Forelimb muscle (tissue), 1 donor: ENCODE data around the gene VSIR. TPM values are rescaled to one million over a fixed set of nuclear protein-coding genes. Genes with fewer than 3 reads are reported as not detected.

Source experiments
- DNase-seq: peaks from one replicate; pipeline ENCODE4 v3.0.0-alpha.2; 2013; ENCODE audit warnings: low read depth
- polyA plus RNA-seq: library from polyadenylated mRNA; unstranded; fragments of 120-200 nt; gene quantifications from one replicate; pipeline ENCODE4 v1.2.1, GENCODE V29; 2013; ENCODE audit not compliant: insufficient read length

VSIR gene
- polyA plus RNA-seq, 1 donor = 28.5 TPM

DNA sequence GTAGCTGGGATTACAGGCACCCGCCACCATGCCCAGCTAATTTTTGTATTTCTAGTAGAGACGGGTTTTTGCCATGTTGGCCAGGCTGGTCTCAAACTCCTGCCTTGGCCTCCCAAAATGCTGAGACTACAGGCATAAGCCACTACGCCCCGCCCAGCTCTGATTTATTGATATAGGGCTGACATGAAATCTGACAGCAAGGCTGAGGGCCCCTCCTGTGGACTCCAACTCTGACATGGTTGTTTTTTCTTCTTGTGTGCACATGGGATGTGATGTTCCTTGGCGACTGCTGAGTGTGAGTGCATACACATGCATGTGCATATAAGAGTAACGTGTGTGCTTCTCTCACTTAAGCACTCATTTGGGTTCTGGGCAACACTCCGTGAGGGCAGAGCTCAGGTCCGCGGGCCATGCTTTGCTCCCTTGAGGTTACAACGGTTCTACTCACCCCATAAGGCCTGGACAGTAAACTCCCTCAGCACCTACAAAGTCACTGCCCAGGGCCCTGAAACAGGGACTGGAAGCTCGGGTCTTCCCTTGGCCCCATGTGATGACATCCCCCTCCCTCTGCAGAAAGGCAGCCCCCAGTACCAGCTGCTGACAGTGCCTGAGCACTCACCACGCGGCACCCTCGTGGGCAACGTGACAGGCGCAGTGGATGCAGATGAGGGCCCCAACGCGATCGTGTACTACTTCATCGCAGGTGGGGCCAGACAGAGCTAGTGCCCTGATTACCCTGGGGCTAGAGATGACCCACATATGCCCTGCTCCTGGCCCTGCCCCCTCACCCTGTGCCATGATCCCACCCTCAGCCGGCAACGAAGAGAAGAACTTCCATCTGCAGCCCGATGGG is 33.6 kb upstream of the VSIR start:
- no peak for DNase-seq

DNA sequence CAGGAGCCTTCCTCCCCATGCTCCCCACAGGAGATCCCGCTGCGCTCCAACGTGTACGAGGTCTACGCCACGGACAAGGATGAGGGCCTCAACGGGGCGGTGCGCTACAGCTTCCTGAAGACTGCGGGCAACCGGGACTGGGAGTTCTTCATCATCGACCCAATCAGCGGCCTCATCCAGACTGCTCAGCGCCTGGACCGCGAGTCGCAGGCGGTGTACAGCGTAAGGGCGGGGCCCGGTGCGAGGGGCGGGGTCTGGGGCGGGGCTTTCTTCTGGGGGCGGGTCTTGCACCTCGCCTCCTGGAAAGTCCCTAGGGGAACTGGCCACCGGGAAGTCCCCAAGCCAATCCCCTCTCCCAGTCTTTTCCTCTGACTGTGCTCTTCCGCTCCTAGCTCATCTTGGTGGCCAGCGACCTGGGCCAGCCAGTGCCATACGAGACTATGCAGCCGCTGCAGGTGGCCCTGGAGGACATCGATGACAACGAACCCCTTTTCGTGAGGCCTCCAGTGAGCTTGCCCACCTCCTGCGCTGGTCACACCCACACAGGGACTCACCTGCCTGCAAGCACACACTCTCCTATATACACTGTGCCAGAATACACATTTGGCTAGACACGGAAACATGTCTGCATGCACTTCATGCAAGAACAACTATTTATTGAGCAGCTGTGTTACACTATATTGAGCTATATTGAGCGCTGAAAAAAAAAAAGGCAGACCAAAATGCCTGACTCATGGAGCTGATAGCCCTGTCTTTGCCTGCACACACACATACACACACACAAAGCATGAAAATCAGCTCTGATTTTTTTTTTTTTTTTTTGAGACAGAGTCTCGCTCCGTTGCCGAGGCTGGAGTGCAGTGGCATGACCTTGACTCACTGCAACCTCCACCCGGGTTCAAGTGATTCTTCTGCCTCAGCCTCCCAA is 32.7 kb upstream of the VSIR start:
- DNase-seq = no peak

DNA sequence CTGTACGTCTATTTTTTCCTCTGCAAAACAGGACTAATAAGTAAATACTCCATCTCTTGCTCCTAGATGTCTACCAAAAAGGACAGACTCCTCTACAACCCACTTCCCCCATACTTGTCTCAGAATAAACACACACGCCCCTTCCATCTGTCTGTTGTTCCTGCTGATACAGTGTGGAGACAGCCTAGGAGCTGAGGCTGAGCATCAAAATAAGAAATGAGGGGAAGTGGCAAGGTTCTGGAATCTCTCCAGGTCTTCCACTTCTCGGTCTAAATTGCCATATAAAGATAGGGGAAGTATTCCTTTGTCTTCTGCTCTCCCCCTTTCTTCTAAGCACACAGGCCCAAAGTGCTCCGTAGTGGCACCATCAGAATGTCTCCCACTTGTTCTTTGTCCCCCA is 30.8 kb upstream of the VSIR start:
- no peak for DNase-seq

DNA sequence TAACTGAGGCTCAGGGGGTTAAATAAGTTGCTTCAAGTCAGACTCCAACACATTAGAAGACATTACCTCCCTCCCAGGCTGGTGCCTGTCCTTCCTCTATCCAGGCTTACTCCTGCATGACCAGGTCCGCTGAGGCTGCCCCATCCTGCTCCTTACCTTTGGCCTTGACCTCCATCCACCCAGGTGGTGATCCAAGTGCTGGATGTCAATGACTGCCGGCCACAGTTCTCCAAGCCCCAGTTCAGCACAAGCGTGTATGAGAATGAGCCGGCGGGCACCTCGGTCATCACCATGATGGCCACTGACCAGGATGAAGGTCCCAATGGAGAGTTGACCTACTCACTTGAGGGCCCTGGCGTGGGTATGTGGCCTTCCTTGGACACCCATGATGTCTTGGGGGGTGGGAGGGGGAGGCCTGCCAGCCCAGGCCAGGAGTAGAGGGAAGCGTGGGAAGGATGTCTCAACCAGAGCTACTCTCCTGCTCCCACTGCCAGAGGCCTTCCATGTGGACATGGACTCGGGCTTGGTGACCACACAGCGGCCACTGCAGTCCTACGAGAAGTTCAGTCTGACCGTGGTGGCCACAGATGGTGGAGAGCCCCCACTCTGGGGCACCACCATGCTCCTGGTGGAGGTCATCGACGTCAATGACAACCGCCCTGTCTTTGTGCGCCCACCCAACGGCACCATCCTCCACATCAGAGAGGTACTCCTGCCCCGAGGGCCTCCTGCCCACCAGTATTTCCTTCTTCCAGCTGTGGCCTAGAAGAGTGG is 29.6 kb upstream of the VSIR start:
- DNase-seq = no peak

DNA sequence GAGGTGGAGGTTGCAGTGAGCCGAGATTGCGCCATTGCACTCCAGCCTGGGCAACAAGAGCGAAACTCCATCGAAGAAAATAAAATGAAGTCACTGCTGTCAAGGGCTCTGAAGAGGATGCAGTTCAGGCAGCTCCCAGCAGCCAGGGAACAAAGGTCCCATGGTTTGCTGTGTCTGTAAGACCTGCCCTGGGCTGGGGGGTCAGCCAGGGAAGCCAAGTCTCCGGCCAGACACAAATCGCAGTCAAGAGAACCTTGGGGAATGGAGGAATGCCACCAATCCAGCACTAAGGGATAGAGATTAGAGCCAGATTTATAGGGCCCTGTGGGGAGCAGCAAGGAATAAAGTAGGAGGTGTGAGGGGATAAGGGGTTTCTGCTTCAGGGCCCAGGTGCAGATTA is 28.9 kb upstream of the VSIR start:
- DNase-seq = no peak

DNA sequence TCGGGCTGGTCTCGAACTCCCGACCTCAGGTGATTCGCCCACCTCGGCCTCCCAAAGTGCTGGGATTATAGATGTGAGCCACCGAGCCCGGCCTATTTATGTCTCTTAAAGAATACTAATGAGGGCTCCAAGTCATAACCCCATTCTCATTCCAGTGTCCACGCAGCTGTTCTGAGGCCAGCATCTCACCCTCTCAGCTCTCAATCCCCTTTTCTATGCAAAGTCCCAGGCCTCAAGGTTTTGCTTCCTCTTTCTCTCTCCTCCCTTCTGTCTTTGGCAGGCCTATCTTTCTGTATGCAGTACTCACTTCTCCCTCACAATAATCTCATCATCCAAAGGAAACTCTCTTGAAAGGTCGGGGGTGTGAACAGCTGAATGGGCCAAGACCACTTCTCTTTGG is 28.0 kb upstream of the VSIR start:
- DNase-seq = no peak

DNA sequence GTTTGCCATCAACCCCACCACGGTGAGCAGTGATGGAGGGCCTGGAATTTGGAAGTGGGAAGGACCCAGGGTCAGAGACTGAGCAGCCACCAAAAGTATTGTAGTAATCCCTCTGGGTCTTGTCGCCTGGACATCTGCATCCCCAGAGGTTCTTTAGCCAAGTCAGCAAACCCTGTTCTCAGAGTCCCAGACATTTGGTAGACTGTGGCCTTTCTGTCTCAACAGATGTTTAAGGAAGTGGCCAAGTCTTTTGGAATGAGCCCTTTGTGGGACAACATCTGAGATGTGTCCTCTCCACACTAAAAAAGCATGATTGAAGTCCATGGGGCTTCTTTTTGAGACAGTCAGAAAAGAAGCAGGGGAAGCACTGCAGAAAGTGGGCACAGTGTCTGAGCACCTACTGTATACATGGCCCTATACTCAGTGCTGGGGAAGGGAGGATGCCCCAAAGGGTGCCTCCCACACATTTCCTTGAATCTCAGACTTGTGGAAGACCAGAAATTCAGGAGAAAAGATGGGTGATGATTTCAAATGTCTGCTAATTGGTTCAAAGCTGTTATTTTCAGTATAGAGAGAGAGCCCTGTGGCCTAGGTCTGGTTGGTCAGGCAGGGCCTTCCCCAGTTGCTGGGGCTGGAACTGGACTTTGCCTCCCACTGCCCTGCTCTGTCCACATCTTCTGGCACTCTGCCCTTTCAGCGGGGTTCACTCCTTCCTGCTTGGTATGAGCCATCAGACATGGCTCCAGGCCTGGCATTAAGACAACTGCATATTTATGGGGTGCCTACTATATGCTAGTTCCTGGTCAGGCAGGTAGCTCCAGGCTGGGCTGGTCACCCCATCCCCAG is 26.5 kb upstream of the VSIR start:
- DNase-seq = no peak

DNA sequence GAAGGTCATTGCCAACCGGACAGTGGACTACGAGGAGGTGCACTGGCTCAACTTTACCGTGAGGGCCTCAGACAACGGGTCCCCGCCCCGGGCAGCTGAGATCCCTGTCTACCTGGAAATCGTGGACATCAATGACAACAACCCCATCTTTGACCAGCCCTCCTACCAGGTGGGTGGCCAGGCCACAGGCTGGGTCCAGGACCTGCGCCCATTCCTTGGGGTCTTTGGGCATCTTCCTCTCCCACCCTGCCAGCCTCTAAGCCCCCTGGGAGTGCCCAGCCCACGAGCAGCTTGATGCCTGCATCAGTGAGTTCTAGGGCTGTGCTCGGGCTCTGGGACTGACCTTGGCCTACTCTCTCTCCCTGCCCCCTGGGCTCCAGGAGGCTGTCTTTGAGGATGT is 25.8 kb upstream of the VSIR start:
- no peak for DNase-seq

DNA sequence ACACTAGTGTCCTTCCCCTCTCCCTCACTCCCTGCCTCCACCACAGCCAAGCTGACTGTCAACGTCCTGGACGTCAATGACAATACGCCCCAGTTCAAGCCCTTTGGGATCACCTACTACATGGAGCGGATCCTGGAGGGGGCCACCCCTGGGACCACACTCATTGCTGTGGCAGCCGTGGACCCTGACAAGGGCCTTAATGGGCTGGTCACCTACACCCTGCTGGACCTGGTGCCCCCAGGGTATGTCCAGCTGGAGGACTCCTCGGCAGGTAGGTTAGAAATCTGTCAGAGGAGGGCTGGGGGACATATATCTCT is 24.9 kb upstream of the VSIR start:
- no peak for DNase-seq

DNA sequence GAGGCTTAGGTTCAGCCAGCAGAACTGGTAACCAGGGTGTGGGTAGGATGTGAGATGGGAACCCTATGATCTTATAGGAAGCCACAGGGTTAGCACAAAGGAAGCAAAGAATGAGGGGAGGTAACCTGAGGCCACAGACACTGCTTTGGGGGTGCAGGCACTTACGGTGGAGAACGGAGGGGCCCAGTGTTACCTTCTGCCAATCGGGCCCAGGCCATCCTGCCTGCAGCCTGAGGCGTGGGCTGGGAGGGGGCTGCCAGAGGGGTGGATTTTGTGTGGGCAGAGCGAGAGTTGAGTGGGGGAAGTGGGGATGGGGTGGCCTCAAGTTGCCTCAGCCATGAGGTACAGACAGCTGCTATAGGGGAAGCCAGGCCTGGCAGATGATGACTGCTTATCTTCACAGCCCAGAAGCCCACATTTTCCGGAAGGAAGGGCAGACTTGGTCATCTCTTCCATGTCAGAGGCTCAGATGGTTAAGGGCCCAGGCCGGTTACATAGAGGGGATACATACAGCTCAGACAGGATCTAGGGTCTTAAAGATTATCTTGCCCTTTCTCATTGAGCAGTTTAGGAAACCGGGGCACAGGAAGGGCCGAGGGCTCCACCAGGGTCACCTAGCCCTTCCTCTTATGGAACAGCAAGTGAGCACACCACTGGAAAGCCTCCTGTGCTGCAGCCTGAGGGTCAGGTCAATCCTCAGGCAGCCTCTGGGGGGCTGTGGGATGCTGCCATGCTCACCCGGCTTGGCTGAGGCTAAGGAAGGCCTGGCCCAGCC is 24.4 kb upstream of the VSIR start:
- DNase-seq = no peak

DNA sequence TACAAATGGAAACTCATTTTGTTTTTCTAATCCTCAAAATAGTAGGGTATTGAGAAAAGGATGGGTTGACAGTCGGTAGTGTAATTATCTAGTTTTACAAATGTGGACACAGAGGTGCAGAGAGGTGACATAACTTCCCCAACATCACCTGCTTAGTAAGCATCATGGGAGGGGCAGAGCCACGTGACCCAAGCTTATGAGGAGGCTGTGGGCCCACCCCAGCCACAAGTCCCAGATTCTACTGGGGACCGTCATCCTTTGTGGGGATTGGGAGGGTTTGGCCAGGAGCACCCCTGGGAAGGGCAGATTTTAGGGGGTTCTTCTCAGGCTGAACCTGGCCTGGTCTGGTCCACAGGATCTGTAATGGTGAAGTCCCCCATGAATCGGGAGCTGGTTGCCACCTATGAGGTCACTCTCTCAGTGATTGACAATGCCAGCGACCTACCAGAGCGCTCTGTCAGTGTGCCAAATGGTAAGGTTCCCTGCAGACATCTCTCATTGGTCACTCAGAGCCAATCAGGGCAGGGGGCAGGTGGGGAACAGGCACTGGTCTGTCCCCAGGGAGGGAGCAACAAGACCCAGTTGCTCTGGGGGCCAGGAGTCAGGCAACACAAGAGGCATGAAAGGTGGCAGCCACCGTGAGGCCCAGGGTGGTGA is 23.6 kb upstream of the VSIR start:
- DNase-seq = no peak

DNA sequence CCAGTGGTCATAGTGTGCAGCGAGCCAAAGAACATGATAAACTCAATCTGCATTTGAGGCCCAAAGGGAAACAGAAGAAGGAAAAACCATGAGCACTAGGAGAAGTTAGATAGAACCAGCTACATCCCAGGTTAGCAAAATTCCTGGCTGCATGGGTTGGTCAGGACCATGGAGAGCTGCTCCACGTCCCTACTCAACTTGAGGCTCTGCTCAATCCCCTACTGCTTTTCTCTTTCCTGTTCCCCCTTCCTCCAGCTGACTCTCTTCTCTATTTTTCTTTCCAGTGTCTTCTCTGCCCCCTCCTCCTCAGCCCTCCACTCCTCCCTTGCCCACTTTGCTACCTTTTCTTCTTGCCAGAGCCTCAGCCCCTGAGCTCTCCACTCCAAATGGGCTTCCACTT is 21.9 kb upstream of the VSIR start:
- DNase-seq = no peak

DNA sequence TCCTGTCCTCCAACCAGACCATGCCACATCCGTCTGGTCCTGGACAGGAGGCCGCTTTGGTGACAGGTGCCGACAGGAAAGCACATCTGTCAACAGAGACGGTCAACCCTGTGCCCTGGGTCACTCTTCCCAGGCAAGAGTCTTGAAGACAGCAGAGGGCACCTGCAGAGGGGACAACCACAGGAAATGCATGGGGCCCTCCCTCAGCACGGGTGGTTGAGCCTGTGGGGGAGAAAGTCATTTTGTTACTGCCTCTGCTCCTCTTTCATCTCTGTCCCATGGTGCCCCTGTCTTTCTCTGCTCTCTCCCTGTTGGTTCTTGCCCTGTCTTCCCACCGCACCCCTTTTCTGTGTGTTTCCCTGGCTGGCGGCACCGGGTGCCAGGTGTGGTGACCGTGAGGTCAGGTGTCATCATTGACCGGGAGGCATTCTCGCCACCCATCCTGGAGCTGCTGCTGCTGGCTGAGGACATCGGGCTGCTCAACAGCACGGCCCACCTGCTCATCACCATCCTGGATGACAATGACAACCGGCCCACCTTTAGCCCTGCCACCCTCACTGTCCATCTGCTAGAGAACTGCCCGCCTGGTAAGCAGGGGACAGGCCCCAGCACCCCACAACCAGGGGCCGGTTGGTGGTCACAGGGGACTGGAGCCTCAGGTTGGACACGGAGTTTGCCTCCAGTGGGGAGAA is 17.6 kb upstream of the VSIR start:
- no peak for DNase-seq

DNA sequence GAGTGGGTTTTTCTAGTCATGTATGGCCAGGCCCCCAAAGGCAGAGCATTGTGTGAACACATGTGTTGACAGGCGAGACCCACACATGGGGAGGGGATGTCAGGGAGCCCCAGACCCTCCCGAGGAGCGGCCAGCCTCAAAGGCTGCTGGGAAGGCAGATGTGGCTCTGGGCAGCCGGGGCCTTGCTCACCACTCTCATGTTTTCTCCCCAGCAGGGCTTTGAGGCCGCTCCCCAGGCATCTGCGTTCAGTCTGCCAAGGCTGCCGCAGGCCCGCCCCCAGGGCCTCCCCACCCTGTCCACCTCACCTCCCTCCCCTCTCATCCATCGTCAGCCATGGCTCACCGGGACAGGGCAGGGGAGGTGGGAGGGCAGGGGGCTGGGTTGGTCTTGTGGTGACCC is 16.6 kb upstream of the VSIR start:
- DNase-seq = no peak

DNA sequence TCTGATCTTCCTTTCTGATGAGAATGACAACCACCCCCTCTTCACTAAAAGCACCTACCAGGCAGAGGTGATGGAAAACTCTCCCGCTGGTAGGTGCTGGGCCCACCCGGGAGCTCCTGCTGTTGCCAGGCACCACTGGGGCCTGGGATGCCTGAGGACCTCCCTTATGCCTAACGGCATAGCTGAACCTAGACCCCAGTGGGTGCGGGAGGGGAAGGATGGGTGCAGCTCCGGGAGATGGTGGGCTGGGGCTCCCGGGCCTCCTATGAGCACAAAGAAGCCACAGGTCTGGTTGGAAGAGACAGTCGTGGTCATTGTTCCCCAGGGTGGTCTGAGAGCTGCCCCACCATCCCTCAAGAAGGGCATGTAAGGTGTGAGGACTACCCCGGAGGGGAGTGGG is 15.6 kb upstream of the VSIR start:
- DNase-seq = no peak

DNA sequence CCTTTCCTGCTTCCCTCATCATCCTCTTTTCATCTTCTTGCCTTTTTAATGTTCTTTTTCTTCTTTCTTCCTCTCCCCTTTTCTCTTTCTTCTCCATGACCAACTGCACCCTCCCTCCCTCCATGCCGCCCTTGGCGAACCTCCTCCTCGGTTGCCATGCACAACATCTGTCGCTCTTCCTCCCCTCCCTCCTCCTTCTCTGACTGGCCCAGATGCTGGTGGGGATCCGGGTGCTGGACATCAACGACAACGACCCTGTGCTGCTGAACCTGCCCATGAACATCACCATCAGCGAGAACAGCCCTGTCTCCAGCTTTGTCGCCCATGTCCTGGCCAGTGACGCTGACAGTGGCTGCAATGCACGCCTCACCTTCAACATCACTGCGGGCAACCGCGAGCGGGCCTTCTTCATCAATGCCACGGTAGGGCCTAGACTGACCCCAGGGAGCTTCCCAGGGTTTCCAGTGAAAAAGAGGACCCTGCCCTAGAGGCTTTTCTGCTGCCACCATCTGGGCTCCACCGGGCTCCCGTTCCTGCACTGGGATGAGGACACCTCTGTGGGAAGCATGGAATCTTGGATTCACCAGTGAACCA is 11.5 kb upstream of the VSIR start:
- no peak for DNase-seq

DNA sequence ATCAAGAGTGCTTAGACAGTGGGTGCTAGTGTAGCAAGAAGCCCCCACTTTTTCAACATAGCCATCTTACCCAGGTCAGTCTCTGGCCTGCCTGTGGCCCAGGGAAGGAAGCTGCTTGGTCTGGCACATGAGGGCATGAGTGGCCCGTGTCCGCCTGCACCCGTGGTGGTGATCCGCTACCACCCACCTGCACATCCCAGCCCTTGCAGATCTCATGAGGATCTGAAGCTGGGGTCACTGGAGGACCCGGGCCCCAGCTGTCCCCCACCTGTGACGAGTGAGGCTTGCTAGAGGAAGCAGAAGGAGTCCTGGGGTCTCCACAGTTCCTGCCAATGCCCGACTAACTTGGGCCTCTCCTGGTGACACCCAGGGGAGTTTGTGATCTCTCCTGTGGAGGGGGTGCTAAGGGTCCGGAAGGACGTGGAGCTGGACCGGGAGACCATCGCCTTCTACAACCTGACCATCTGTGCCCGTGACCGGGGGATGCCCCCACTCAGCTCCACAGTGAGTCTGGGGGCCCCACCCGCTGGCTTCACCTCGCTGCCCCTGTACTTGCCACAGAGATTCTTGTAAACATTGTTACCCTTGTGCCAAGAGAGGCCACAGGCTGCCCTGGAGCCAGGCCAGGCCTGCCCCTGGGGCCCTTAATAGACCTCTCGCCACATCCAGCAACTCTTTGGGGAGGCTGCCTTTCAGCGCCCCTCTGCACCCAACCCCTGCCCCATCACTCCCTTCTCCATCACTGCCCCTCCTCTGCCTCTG is 10.8 kb upstream of the VSIR start:
- no peak for DNase-seq

DNA sequence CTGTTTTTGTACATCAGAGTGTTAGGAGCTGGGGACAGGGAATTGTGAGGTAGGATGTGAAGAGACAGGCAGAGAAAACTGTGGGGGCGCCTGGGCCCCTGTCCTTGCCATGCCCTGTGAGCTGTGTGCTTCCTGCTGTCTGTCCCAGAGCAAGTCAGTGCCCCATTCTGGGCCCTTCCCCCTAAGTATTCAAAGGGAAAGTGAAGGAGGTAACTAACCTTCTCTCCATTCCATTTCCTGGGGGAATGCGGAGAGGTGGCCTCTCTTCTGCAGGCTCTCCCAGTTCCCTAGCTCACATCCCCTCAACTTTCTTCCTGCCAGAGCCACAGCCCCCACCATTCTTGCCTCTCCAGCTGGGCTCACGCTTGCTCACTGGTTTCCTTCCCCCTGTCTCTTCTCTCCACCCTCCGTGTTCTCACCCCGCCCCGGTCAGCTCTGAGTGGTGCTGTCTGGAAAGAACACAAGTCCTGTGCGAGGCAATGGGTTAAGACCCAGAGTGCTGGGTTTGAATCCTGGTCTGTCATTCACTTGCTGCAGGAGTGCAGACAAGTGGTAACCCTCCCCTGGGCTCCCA is 9.7 kb upstream of the VSIR start:
- no peak for DNase-seq
